Liver (tissue), 9 donors: Measurements from ENCODE around the gene USP47. TPM values are rescaled to one million over a fixed set of nuclear protein-coding genes. Genes with fewer than 3 reads are reported as not detected.
A peak's percentile ranks its signal among the peaks of the same experiment; 100 is the strongest.

Experiments
- DNase-seq: peaks from one replicate; pipeline ENCODE4 v3.0.0-alpha.2; 2017; ENCODE audit warnings: low spot score
- H3K27ac ChIP-seq, 2 donors: one replicate each; pipeline ENCODE4 v1.7.0; 2013; ENCODE audit warnings: inconsistent platforms in 2 of 2, low read length in 2 of 2, control low read depth in 1 of 2, low read depth in 1 of 2, mild to moderate bottlenecking in 1 of 2
- H3K27me3 ChIP-seq, 4 donors: one replicate each; pipeline versions ENCODE4 v1.6.1 to v1.7.0; 2013; ENCODE audit warnings: low read length in 3 of 4, inconsistent platforms in 1 of 4, mild to moderate bottlenecking in 1 of 4, moderate library complexity in 1 of 4; ENCODE audit not compliant: control insufficient read depth in 4 of 4, insufficient read depth in 4 of 4
- H3K36me3 ChIP-seq, 4 donors: one replicate each; pipeline versions ENCODE4 v1.6.1 to v1.7.0; 2013; ENCODE audit warnings: low read length in 3 of 4, mild to moderate bottlenecking in 3 of 4, low read depth in 1 of 4, moderate library complexity in 1 of 4; ENCODE audit not compliant: control insufficient read depth in 4 of 4, insufficient read depth in 3 of 4
- H3K4me1 ChIP-seq, 4 donors: one replicate each; pipeline versions ENCODE4 v1.6.1 to v1.7.0; 2013; ENCODE audit warnings: low read length in 3 of 4, mild to moderate bottlenecking in 3 of 4, moderate library complexity in 1 of 4; ENCODE audit not compliant: control insufficient read depth in 4 of 4, insufficient read depth in 4 of 4
- H3K4me3 ChIP-seq, 3 donors: one replicate each; pipeline versions ENCODE4 v1.6.1 to v1.7.0; 2013; ENCODE audit warnings: low read length in 3 of 3, control low read depth in 1 of 3, low read depth in 1 of 3, mild to moderate bottlenecking in 1 of 3
- H3K9ac ChIP-seq, 2 donors: one replicate each; pipeline ENCODE4 v1.7.0; 2013; ENCODE audit warnings: low read length in 2 of 2, mild to moderate bottlenecking in 2 of 2, moderate library complexity in 2 of 2, control low read depth in 1 of 2, low read depth in 1 of 2
- H3K9me3 ChIP-seq, 4 donors: one replicate each; pipeline versions ENCODE4 v1.6.1 to v1.7.0; 2013; ENCODE audit warnings: low read length in 3 of 4; ENCODE audit not compliant: control insufficient read depth in 4 of 4
- ATF3 ChIP-seq: IDR thresholded peaks from 2 replicates; pipeline ENCODE4 v1.6.1; 2016; ENCODE audit warnings: antibody characterized with exemption
- CTCF ChIP-seq: fragments of 150-350 bp; IDR thresholded peaks from 2 replicates; pipeline ENCODE4 v1.5.1; 2017; ENCODE audit warnings: improper control_type of control experiment, low read depth, low read length; ENCODE audit not compliant: missing input control
- EGR1 ChIP-seq, 2 donors: IDR thresholded peaks; 2 replicates each; pipeline ENCODE4 v1.6.1; 2016 to 2018; ENCODE audit warnings: antibody characterized with exemption in 2 of 2, low read depth in 2 of 2
- FOXA1 ChIP-seq: IDR thresholded peaks from 2 replicates; pipeline ENCODE4 v1.6.1; 2016; ENCODE audit warnings: antibody characterized with exemption
- FOXA2 ChIP-seq: IDR thresholded peaks from 2 replicates; pipeline ENCODE4 v1.6.1; 2016; ENCODE audit warnings: antibody characterized with exemption
- GABPA ChIP-seq, 2 donors: IDR thresholded peaks in 1 of 2; conservative IDR thresholded peaks in 1 of 2; 2 replicates each; pipeline ENCODE4 v1.6.1; 2016; ENCODE audit warnings: antibody characterized with exemption in 2 of 2, mild to moderate bottlenecking in 1 of 2, moderate library complexity in 1 of 2
- HNF4A ChIP-seq, 2 donors: conservative IDR thresholded peaks; 2 replicates each; pipeline ENCODE4 v1.6.1; 2016; ENCODE audit warnings: antibody characterized with exemption in 2 of 2, mild to moderate bottlenecking in 2 of 2
- HNF4G ChIP-seq: IDR thresholded peaks from 2 replicates; pipeline ENCODE4 v1.6.1; 2016; ENCODE audit warnings: antibody characterized with exemption
- JUND ChIP-seq, 2 donors: IDR thresholded peaks; 2 replicates each; pipeline ENCODE4 v1.6.1; 2016; ENCODE audit warnings: antibody characterized with exemption in 2 of 2
- MAX ChIP-seq: IDR thresholded peaks from 2 replicates; pipeline ENCODE4 v1.6.1; 2016; ENCODE audit warnings: antibody characterized with exemption
- RAD21 ChIP-seq, 2 donors: IDR thresholded peaks; 2 replicates each; pipeline ENCODE4 v1.6.1; 2016; ENCODE audit warnings: antibody characterized with exemption in 2 of 2, mild to moderate bottlenecking in 2 of 2
- REST ChIP-seq: IDR thresholded peaks from 2 replicates; pipeline ENCODE4 v1.6.1; 2016; ENCODE audit warnings: antibody characterized with exemption, mild to moderate bottlenecking
- RXRA ChIP-seq, 2 donors: IDR thresholded peaks; 2 replicates each; pipeline ENCODE4 v1.6.1; 2017 to 2018; ENCODE audit warnings: antibody characterized with exemption in 2 of 2, mild to moderate bottlenecking in 1 of 2
- SP1 ChIP-seq: IDR thresholded peaks from 2 replicates; pipeline ENCODE4 v1.6.1; 2018; ENCODE audit warnings: antibody characterized with exemption, mild to moderate bottlenecking
- TAF1 ChIP-seq: conservative IDR thresholded peaks from 2 replicates; pipeline ENCODE4 v1.6.1; 2016; ENCODE audit warnings: antibody characterized with exemption, mild to moderate bottlenecking
- YY1 ChIP-seq: IDR thresholded peaks from 2 replicates; pipeline ENCODE4 v1.6.1; 2016; ENCODE audit warnings: antibody characterized with exemption, mild to moderate bottlenecking
- ZBTB33 ChIP-seq: IDR thresholded peaks from 2 replicates; pipeline ENCODE4 v1.6.1; 2016; ENCODE audit warnings: antibody characterized with exemption
- WGBS: extraction: QIAGEN DNeasy Blood & Tissue Kit; methylation state at CpG from one replicate; pipeline ENCODE4 v1.1.7; 2013; 5-methylcytosine and 5-hydroxymethylcytosine counted together
- polyA plus RNA-seq, 2 donors: library from polyadenylated mRNA; stranded (reverse) in 1 of 2; unstranded in 1 of 2; fragments of 200-250 nt in 1 of 2; fragments of >200 nt in 1 of 2; fragmentation: Nextera tagmentation in 1 of 2; extraction: Ambion mirVana in 1 of 2; gene quantifications; one replicate each; pipeline versions ENCODE4 v1.2.1 to v1.2.3, GENCODE V29; 2013 to 2015
- total RNA-seq, 2 donors: library from RNA; depleted of rRNA; stranded (reverse); fragments of >200 nt; gene quantifications; one replicate each; pipeline ENCODE4 v1.2.3, GENCODE V29; 2014
- donor health status: healthy.
- donor health status: healthy.
- donor health status: healthy.
- donor health status: healthy.
- donor health status: healthy.

USP47 gene
- total and polyA plus RNA-seq, 4 donors, result 14.9 to 55.1 (median 32.2) TPM

- Histone ChIP-seq H3K27ac (no peak overlapping the region), H3K4me1 (peaks cover 2 to 28% (median 21%) of the 10 kb centered on the region in 4 donors), H3K36me3 (peaks cover 0 to 2% (median under 1%) of the 10 kb centered on the region in 4 donors), H3K9me3 (no peaks in the 10 kb centered on the region), H3K4me3 (no peak overlapping the region), H3K9ac (no peak overlapping the region), H3K27me3 (no peaks in the 10 kb centered on the region)
- no peak for DNase-seq
- 89% methylated on average over 7 of the region's 7 CpGs for WGBS
- TF ChIP-seq ATF3, result no peak
These were observed 121.3 kb downstream of the USP47 start for GRCh38 chr11:11963067-11963466.

- Histone ChIP-seq H3K4me3 (no peak overlapping the region), H3K9me3 (no peaks in the 10 kb centered on the region), H3K36me3 (no peaks in the 10 kb centered on the region), H3K27me3 (no peaks in the 10 kb centered on the region), H3K9ac (no peak overlapping the region), H3K4me1 (peaks cover 2 to 30% (median 21%) of the 10 kb centered on the region in 4 donors), H3K27ac (no peak overlapping the region)
- no peak for TF ChIP-seq FOXA1
- no peak for TF ChIP-seq FOXA2
- peak; percentile 53 for TF ChIP-seq ZBTB33
- peak; percentile 91 for TF ChIP-seq SP1
- TF ChIP-seq HNF4A (conservative IDR thresholded peaks at IDR 0.05), result peak; percentile 56 to 70
- TF ChIP-seq EGR1 (IDR thresholded peaks at IDR 0.05; ENCODE audit: low read depth in 2 of 2), result peak; percentile 74 to 81
- peak; percentile 16 to 40 for TF ChIP-seq RAD21 (IDR thresholded peaks at IDR 0.05)
- no peak for TF ChIP-seq CTCF
- TF ChIP-seq RXRA (IDR thresholded peaks at IDR 0.05), result peak; percentile 73 to 80
- TF ChIP-seq MAX, result peak; percentile 51
- TF ChIP-seq JUND (IDR thresholded peaks at IDR 0.05), result peak; percentile 87 to 91
- TF ChIP-seq YY1, result peak; percentile 53
- peak; percentile 32 for TF ChIP-seq HNF4G
- peak; percentile 81 for TF ChIP-seq ATF3
- peak; percentile 26 for TF ChIP-seq TAF1
- no peak for TF ChIP-seq GABPA (IDR thresholded peaks at IDR 0.05 in 1 of 2, conservative IDR thresholded peaks at IDR 0.05 in 1 of 2)
- peak; percentile 17 for TF ChIP-seq REST
- WGBS, result 63% methylated on average over 15 of the region's 15 CpGs
- no peak for DNase-seq
These were observed 122.3 kb downstream of the USP47 start for GRCh38 chr11:11963842-11964773.
